SU-DHL-6 (cell line): ENCODE results near the gene COMMD8.
A peak's percentile ranks its signal among the peaks of the same experiment; 100 is the strongest.

Experiments
- H2AFZ ChIP-seq: fragments of 200-600 bp; sonication (generic); 2 replicates; pipeline ENCODE4 v1.6.1; 2014; ENCODE audit warnings: low read depth, mild to moderate bottlenecking, moderate library complexity, mixed read lengths, antibody characterized with exemption, low read length; ENCODE audit not compliant: severe bottlenecking
- H3F3A ChIP-seq: fragments of 200-600 bp; shearing (Covaris generic); 2 replicates; pipeline ENCODE4 v1.6.0; 2016; ENCODE audit warnings: antibody characterized with exemption, mild to moderate bottlenecking; ENCODE audit not compliant: insufficient read depth
- H3K27ac ChIP-seq: fragments of 200-600 bp; sonication (generic); 2 replicates; pipeline ENCODE4 v1.5.1; 2016; ENCODE audit warnings: low read depth, mild to moderate bottlenecking, low read length, moderate library complexity, mixed read lengths
- H3K27me3 ChIP-seq: fragments of 200-600 bp; sonication (generic), shearing (Covaris generic); 2 replicates; pipeline ENCODE4 v1.6.0; 2014; ENCODE audit warnings: mild to moderate bottlenecking, low read length
- H3K36me3 ChIP-seq: fragments of 200-600 bp; sonication (generic); 2 replicates; pipeline ENCODE4 v1.6.1; 2014; ENCODE audit warnings: mild to moderate bottlenecking, low read length, mixed read lengths
- H3K4me2 ChIP-seq: fragments of 300-600, 200-600 bp; shearing (Covaris generic), sonication (generic); 2 replicates; pipeline ENCODE4 v1.6.0; 2014; ENCODE audit warnings: low read length, low read depth, mild to moderate bottlenecking; ENCODE audit not compliant: poor library complexity, severe bottlenecking
- H3K4me3 ChIP-seq: fragments of 200-600 bp; sonication (generic); 2 replicates; pipeline ENCODE4 v1.5.1; 2014; ENCODE audit warnings: antibody characterized with exemption, low read length, mild to moderate bottlenecking, mixed read lengths; ENCODE audit not compliant: insufficient read depth, poor library complexity, severe bottlenecking
- H3K79me2 ChIP-seq: fragments of 200-600 bp; sonication (generic); 2 replicates; pipeline ENCODE4 v1.6.1; 2014; ENCODE audit warnings: mild to moderate bottlenecking, low read length, moderate library complexity; ENCODE audit not compliant: insufficient read depth
- H3K9ac ChIP-seq: fragments of 200-600 bp; sonication (generic); 2 replicates; pipeline ENCODE4 v1.7.0; 2014; ENCODE audit warnings: mild to moderate bottlenecking, low read length
- H3K9me2 ChIP-seq: fragments of 200-600 bp; sonication (generic); replicated peaks from 2 replicates; pipeline ENCODE4 v1.6.1; 2014; ENCODE audit warnings: low read length; ENCODE audit not compliant: insufficient read depth
- H3K9me3 ChIP-seq: fragments of 200-600 bp; sonication (generic); 2 replicates; pipeline ENCODE4 v1.6.1; 2014; ENCODE audit warnings: low read length, mixed read lengths; ENCODE audit not compliant: insufficient read depth
- H4K20me1 ChIP-seq: fragments of 200-600 bp; sonication (generic); 2 replicates; pipeline ENCODE4 v1.6.1; 2014; ENCODE audit warnings: low read depth, mild to moderate bottlenecking, antibody characterized with exemption, low read length, moderate library complexity, mixed read lengths
- CTCF ChIP-seq: fragments of 200-600 bp; sonication (generic); IDR thresholded peaks from one replicate; pipeline ENCODE4 v1.5.1; 2017; ENCODE audit warnings: antibody characterized with exemption, mild to moderate bottlenecking, low read length, moderate library complexity; ENCODE audit not compliant: insufficient read depth, poor library complexity, severe bottlenecking
- EZH2phosphoT487 ChIP-seq: fragments of 200-600 bp; sonication (generic), shearing (Covaris generic); conservative IDR thresholded peaks from 2 replicates; pipeline ENCODE4 v1.6.1; 2018; ENCODE audit warnings: mild to moderate bottlenecking, antibody characterized with exemption, low read length, moderate library complexity, mixed read lengths

The COMMD8 gene

DNA sequence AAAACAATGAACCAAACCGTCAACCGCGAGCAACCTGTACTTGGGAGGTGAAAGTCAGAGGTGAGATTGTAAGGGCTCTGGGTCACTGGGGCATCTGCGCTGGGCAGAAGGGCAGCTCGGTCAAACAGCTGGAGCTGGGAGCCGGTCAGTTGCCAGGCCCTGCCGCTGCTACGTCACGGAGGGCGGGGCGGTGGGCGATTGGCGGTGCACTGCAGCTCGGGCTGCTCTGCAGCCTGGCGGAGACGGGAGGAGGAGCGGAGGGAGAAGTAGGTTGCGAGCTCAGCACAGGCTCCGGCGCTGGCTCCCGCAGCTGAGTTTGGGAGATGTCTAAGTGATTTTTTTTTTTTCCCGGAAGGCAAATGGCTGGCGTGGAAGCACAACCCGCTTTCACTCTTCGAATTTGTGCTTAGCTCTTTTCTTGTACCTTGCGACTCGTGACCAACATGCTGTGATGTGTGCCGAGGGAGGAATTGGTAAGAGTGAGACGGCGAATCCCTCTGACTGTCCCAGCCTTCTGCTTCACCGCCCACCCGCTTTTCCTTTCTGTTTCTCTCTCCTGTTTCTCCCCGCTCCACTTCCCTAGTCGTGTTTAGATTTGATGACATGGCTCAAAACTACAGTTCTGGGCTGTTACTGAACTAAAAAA lies 21.7 kb upstream of the COMMD8 start, which contains the start of gene ATP10D:
TSS of gene ATP10D (plus strand) at position 229 of the 646 bp plus-strand sequence. CDS start 27,266 bp downstream, outside the sequence.
- H3K9me2 ChIP-seq = no peaks in the 10 kb centered on the region
- peak within 1 kb of the TSS; percentile 84 for H3K4me2 ChIP-seq
- H4K20me1 ChIP-seq = no peaks in the 10 kb centered on the region
- no peak within 1 kb of the TSS for H3K27ac ChIP-seq
- H2AFZ ChIP-seq = peak within 1 kb of the TSS; percentile 94
- no peak for TF ChIP-seq EZH2phosphoT487
- TF ChIP-seq CTCF = no peak
- peak within 1 kb of the TSS; percentile 66 for H3K9ac ChIP-seq
- peak within 1 kb of the TSS; percentile 82 for H3K4me3 ChIP-seq
- peaks cover 4% of the 10 kb centered on the region; the same call in 1 of the 2 replicates for H3F3A ChIP-seq
- H3K9me3 ChIP-seq = no peaks in the 10 kb centered on the region
- no peaks in the 10 kb centered on the region for H3K79me2 ChIP-seq
- H3K27me3 ChIP-seq = no peaks in the 10 kb centered on the region
- H3K36me3 ChIP-seq = no peaks in the 10 kb centered on the region

DNA sequence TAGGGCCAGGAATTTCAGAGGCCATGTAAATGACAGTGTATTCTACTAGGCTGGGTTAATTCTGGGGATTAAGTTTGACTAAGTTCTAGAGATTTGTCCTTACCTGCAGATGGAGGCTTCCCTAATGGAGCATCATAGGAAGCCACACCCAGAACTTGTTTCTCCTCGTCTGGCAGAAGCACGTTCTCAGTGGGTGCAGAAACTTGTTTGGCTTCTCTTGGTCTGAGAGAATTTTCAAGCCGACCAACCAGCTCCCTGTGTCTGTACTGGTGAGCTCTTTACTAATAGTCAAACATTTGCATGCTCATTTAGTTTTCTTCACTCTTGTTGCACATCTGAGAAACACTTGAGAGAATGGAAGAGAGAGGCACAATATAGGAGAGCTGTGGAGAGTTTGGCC lies 20.7 kb upstream of the COMMD8 start:
- H3F3A ChIP-seq = peaks cover 4% of the 10 kb centered on the region; the same call in 1 of the 2 replicates
- no peaks in the 10 kb centered on the region for H4K20me1 ChIP-seq
- peak overlapping the region; percentile 66; the same call in 1 of the 2 replicates for H3K9ac ChIP-seq
- H3K27ac ChIP-seq = no peak overlapping the region
- H3K9me3 ChIP-seq = no peaks in the 10 kb centered on the region
- H3K36me3 ChIP-seq = no peaks in the 10 kb centered on the region
- H3K79me2 ChIP-seq = no peaks in the 10 kb centered on the region
- no peaks in the 10 kb centered on the region for H3K27me3 ChIP-seq
- TF ChIP-seq EZH2phosphoT487 (no peak), CTCF (no peak)
- peak overlapping the region; percentile 94 for H2AFZ ChIP-seq
- no peak overlapping the region for H3K4me3 ChIP-seq
- peak overlapping the region; percentile 84 for H3K4me2 ChIP-seq
- no peaks in the 10 kb centered on the region for H3K9me2 ChIP-seq

DNA sequence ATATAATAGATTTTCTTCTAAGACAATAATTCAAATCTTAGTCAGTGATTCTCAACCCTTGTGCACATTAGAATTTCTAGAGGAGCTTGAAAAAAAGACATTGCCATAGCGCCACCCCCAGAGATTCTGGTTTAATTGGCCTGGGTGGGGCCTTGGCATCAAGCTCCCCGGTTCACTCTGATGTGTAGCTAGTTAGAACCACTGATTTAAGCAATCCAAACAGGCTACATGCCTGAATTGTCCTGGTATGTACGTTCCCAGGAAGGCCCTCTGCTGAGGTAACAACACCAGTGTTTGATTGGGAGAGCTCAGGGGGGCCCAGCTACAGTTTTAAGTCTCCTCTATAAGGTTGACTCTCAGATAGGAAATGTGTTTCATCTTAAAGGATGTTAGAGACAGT lies 20.2 kb upstream of the COMMD8 start:
- Histone ChIP-seq H3F3A (peaks cover 4% of the 10 kb centered on the region; the same call in 1 of the 2 replicates), H3K9me2 (no peaks in the 10 kb centered on the region), H3K9me3 (no peaks in the 10 kb centered on the region), H3K4me3 (no peak overlapping the region), H3K36me3 (no peaks in the 10 kb centered on the region), H3K27me3 (no peaks in the 10 kb centered on the region), H4K20me1 (no peaks in the 10 kb centered on the region), H3K27ac (no peak overlapping the region), H2AFZ (peak overlapping the region; percentile 94), H3K79me2 (no peaks in the 10 kb centered on the region), H3K4me2 (no peak overlapping the region), H3K9ac (no peak overlapping the region)
- TF ChIP-seq EZH2phosphoT487 (no peak), CTCF (no peak)
